Measurements from ENCODE around the gene FAM24B. TPM values are rescaled to one million over a fixed set of nuclear protein-coding genes. Genes with fewer than 3 reads are reported as not detected.
"Not testable (repeated sequence)": the region's sequence is repeated elsewhere in the genome, so short reads cannot be mapped to it uniquely, and the experiment has no call there.

Gene FAM24B
- 10 to 100 TPM; 15.3 to 17.7 TPM for total RNA-seq

- Mint-ChIP-seq H3K4me1 (peaks cover 57% of the 10 kb centered on the region), H3K4me3 (peak within 1 kb of the TSS; percentile 95), H3K27ac (peak within 1 kb of the TSS; percentile 93), H3K36me3 (peaks cover 48% of the 10 kb centered on the region), H3K9me3 (ENCODE audit: low read depth) (peaks cover 9% of the 10 kb centered on the region), H3K27me3 (no peaks in the 10 kb centered on the region)
- ATAC-seq (peak; percentile 90), DNase-seq (peak; percentile 98)
- CTCF ChIA-PET: no interaction called here
These were observed at the start of gene FAM24B for GRCh38 chr10:122879339-122880273. Gene FAM24B (minus strand): TSS chr10:122879581. CDS start chr10:122850515, 29,066 bp downstream.

GRCh38 chr10:122915700-122916099, 36.3 kb upstream of the FAM24B start:
- Mint-ChIP-seq H3K36me3 (no peaks in the 10 kb centered on the region), H3K4me1 (no peaks in the 10 kb centered on the region), H3K4me3 (no peak overlapping the region), H3K9me3 (ENCODE audit: low read depth) (no peaks in the 10 kb centered on the region), H3K27ac (no peak overlapping the region), H3K27me3 (no peaks in the 10 kb centered on the region)
- no peak for DNase-seq
- ATAC-seq: no peak
- CTCF ChIA-PET: no interaction called here

- Mint-ChIP-seq H3K27ac (no peak overlapping the region), H3K27me3 (peaks cover 4% of the 10 kb centered on the region), H3K9me3 (ENCODE audit: low read depth) (no peaks in the 10 kb centered on the region), H3K36me3 (no peaks in the 10 kb centered on the region), H3K4me1 (no peaks in the 10 kb centered on the region), H3K4me3 (no peak overlapping the region)
- DNase-seq (peak; percentile 74), ATAC-seq (peak; percentile 81)
- CTCF ChIA-PET: no interaction called here
These were observed 32.6 kb upstream of the FAM24B start for GRCh38 chr10:122911889-122912484.

- no peak for DNase-seq
- no peak within 1 kb of the TSS for H3K4me3 Mint-ChIP-seq
- no peaks in the 10 kb centered on the region for H3K9me3 Mint-ChIP-seq (ENCODE audit: low read depth)
- H3K27me3 Mint-ChIP-seq: peaks cover 11% of the 10 kb centered on the region
- H3K4me1 Mint-ChIP-seq: no peaks in the 10 kb centered on the region
- ATAC-seq: no peak
- CTCF ChIA-PET: no interaction called here
- H3K36me3 Mint-ChIP-seq: no peaks in the 10 kb centered on the region
- H3K27ac Mint-ChIP-seq: no peak within 1 kb of the TSS
These were observed 30.9 kb upstream of the FAM24B start, which contains the start of gene FAM24A for GRCh38 chr10:122910310-122910709. Gene FAM24A (plus strand): TSS chr10:122910610. CDS start chr10:122911635, 1,025 bp downstream.

- CTCF ChIA-PET; H3K4me1 Mint-ChIP-seq; H3K36me3 Mint-ChIP-seq; DNase-seq; H3K9me3 Mint-ChIP-seq (ENCODE audit: low read depth); ATAC-seq; H3K4me3 Mint-ChIP-seq; H3K27ac Mint-ChIP-seq: not testable (repeated sequence)
- H3K27me3 Mint-ChIP-seq: peaks cover 30% of the 10 kb centered on the region
These were observed 24.5 kb upstream of the FAM24B start for GRCh38 chr10:122903861-122904260.

GRCh38 chr10:122894261-122894944, 15.0 kb upstream of the FAM24B start:
- peaks cover 6% of the 10 kb centered on the region for H3K4me1 Mint-ChIP-seq
- no peaks in the 10 kb centered on the region for H3K27me3 Mint-ChIP-seq
- ATAC-seq (no peak), DNase-seq (no peak)
- peaks cover 11% of the 10 kb centered on the region for H3K36me3 Mint-ChIP-seq
- peak overlapping the region; percentile 4 for H3K4me3 Mint-ChIP-seq
- peak overlapping the region; percentile 2 for H3K27ac Mint-ChIP-seq
- CTCF ChIA-PET: no interaction called here
- H3K9me3 Mint-ChIP-seq (ENCODE audit: low read depth): no peaks in the 10 kb centered on the region

GRCh38 chr10:122884166-122884565, 4.8 kb upstream of the FAM24B start:
- Mint-ChIP-seq H3K27me3 (no peaks in the 10 kb centered on the region), H3K36me3 (peaks cover 28% of the 10 kb centered on the region), H3K4me1 (peaks cover 22% of the 10 kb centered on the region), H3K27ac (no peak overlapping the region), H3K9me3 (ENCODE audit: low read depth) (no peaks in the 10 kb centered on the region), H3K4me3 (no peak overlapping the region)
- CTCF ChIA-PET: no interaction called here
- no peak for ATAC-seq
- DNase-seq: no peak

- Mint-ChIP-seq H3K27me3 (no peaks in the 10 kb centered on the region), H3K27ac (no peak overlapping the region), H3K4me1 (peaks cover 35% of the 10 kb centered on the region), H3K9me3 (ENCODE audit: low read depth) (no peaks in the 10 kb centered on the region), H3K36me3 (peaks cover 34% of the 10 kb centered on the region), H3K4me3 (no peak overlapping the region)
- ATAC-seq (no peak), DNase-seq (no peak)
- CTCF ChIA-PET: no interaction called here
These were observed 3.4 kb upstream of the FAM24B start for GRCh38 chr10:122882766-122883165.

- no peak for DNase-seq
- Mint-ChIP-seq H3K27me3 (no peaks in the 10 kb centered on the region), H3K36me3 (peaks cover 51% of the 10 kb centered on the region), H3K4me3 (peak overlapping the region; percentile 95), H3K4me1 (peaks cover 62% of the 10 kb centered on the region), H3K9me3 (ENCODE audit: low read depth) (peaks cover 11% of the 10 kb centered on the region), H3K27ac (peak overlapping the region; percentile 93)
- CTCF ChIA-PET: interaction anchor here (1.3 kb wide), 1 partner anchor 84 kb away, joined by 3 read pairs; no protein-coding TSS in a partner anchor
- peak; percentile 26 for ATAC-seq
These were observed 512 bp downstream of the FAM24B start for GRCh38 chr10:122878799-122879338.

GRCh38 chr10:122877264-122877663, 2.1 kb downstream of the FAM24B start:
- no peak overlapping the region for H3K27ac Mint-ChIP-seq
- DNase-seq (no peak), ATAC-seq (no peak)
- peaks cover 55% of the 10 kb centered on the region for H3K4me1 Mint-ChIP-seq
- no peak overlapping the region for H3K4me3 Mint-ChIP-seq
- no peaks in the 10 kb centered on the region for H3K27me3 Mint-ChIP-seq
- peaks cover 13% of the 10 kb centered on the region for H3K9me3 Mint-ChIP-seq (ENCODE audit: low read depth)
- CTCF ChIA-PET: no interaction called here
- H3K36me3 Mint-ChIP-seq: peaks cover 55% of the 10 kb centered on the region

- Mint-ChIP-seq H3K27me3 (no peaks in the 10 kb centered on the region), H3K36me3 (peaks cover 60% of the 10 kb centered on the region)
- CTCF ChIA-PET: no interaction called here
These were observed 2.9 kb downstream of the FAM24B start for GRCh38 chr10:122876467-122876855.

GRCh38 chr10:122875843-122876466, 3.4 kb downstream of the FAM24B start:
- ATAC-seq (no peak), DNase-seq (no peak)
- Mint-ChIP-seq H3K36me3 (peaks cover 60% of the 10 kb centered on the region), H3K9me3 (ENCODE audit: low read depth) (peaks cover 13% of the 10 kb centered on the region), H3K4me1 (peaks cover 52% of the 10 kb centered on the region), H3K27me3 (no peaks in the 10 kb centered on the region), H3K27ac (no peak overlapping the region), H3K4me3 (no peak overlapping the region)
- CTCF ChIA-PET: no interaction called here

More at GRCh38 chr10:122876467-122876855, 2.9 kb downstream of the FAM24B start:
- Mint-ChIP-seq H3K4me1 (peaks cover 55% of the 10 kb centered on the region), H3K4me3 (no peak overlapping the region), H3K27ac (no peak overlapping the region), H3K9me3 (ENCODE audit: low read depth) (peaks cover 13% of the 10 kb centered on the region)
- ATAC-seq (no peak), DNase-seq (no peak)

- peaks cover 24% of the 10 kb centered on the region for H3K4me1 Mint-ChIP-seq
- ATAC-seq, CTCF ChIA-PET, H3K27me3 Mint-ChIP-seq, H3K27ac Mint-ChIP-seq, H3K4me3 Mint-ChIP-seq, DNase-seq: not testable (repeated sequence)
- peaks cover 65% of the 10 kb centered on the region for H3K36me3 Mint-ChIP-seq
- H3K9me3 Mint-ChIP-seq (ENCODE audit: low read depth): peaks cover 18% of the 10 kb centered on the region
These were observed 7.4 kb downstream of the FAM24B start for GRCh38 chr10:122871947-122872346.
